H1 (cell line): ENCODE data around the gene CDH12. TPM values are rescaled to one million over a fixed set of nuclear protein-coding genes. Genes with fewer than 3 reads are reported as not detected.

Experiments used
- CTCF ChIA-PET: fragments of 300-600 bp; sonication (Branson Sonifier 250); formaldehyde crosslinking; loops from one replicate; lab custom pipeline; 2021; ENCODE audit not compliant: partially characterized antibody; lab: Charles Lee
- POLR2A ChIA-PET: fragments of 300-600 bp; sonication (Branson Sonifier 250); formaldehyde crosslinking; loops from one replicate; lab custom pipeline; 2021; ENCODE audit warnings: inconsistent platforms; ENCODE audit not compliant: partially characterized antibody; lab: Charles Lee
- DNase-seq, 2 experiments: peaks; one replicate each; pipeline versions ENCODE4 v3.0.0 to v3.0.0-alpha.2; 2010 to 2022; ENCODE audit warnings: low spot score in 2 of 2, low read depth in 1 of 2, mixed read lengths in 1 of 2
- FAIRE-seq: peaks from 2 replicates; lab custom pipeline; 2011; peaks lifted over from hg19 to GRCh38; lab: Jason Lieb, UNC
- H2AFZ ChIP-seq: 2 replicates; pipeline ENCODE4 v1.8.1; 2012; ENCODE audit warnings: low read length, inconsistent platforms
- H2AK5ac ChIP-seq: 2 replicates; pipeline ENCODE4 v1.6.1; 2013; ENCODE audit warnings: low read depth, low read length
- H2BK120ac ChIP-seq: replicated peaks from 2 replicates; pipeline ENCODE3; 2013; ENCODE audit warnings: low read depth, low read length, inconsistent platforms
- H2BK12ac ChIP-seq: 2 replicates; pipeline ENCODE4 v1.6.1; 2013; ENCODE audit warnings: low read depth, low read length
- H2BK15ac ChIP-seq: 2 replicates; pipeline ENCODE4 v1.6.1; 2013; ENCODE audit warnings: low read length
- H2BK20ac ChIP-seq: 2 replicates; pipeline ENCODE4 v1.6.1; 2013; ENCODE audit warnings: low read length
- H2BK5ac ChIP-seq: 2 replicates; pipeline ENCODE4 v1.6.1; 2013; ENCODE audit warnings: low read depth, low read length
- H3K14ac ChIP-seq: 2 replicates; pipeline ENCODE4 v1.6.1; 2013; ENCODE audit warnings: inconsistent platforms; ENCODE audit not compliant: insufficient read length
- H3K18ac ChIP-seq: 2 replicates; pipeline ENCODE4 v1.6.1; 2013; ENCODE audit warnings: low read length; ENCODE audit errors: extremely low read depth
- H3K23ac ChIP-seq: 2 replicates; pipeline ENCODE4 v1.6.1; 2013; ENCODE audit warnings: inconsistent platforms; ENCODE audit not compliant: insufficient read length
- H3K23me2 ChIP-seq: 2 replicates; pipeline ENCODE4 v1.6.1; 2013; ENCODE audit warnings: low read depth, low read length
- H3K27ac ChIP-seq: 2 replicates; pipeline ENCODE4 v1.6.1; 2011; ENCODE audit warnings: low read depth, low read length, inconsistent platforms
- H3K27me3 ChIP-seq, 4 experiments: replicated peaks in 1 of 4; 1 replicate in 1 of 4; 2 replicates in 3 of 4; pipeline versions ENCODE4 v1.6.1 to v1.8.1; 2011 to 2013; ENCODE audit warnings: low read length in 3 of 4, mild to moderate bottlenecking in 3 of 4, inconsistent platforms in 2 of 4, mixed read lengths in 2 of 4, moderate library complexity in 1 of 4; ENCODE audit not compliant: control insufficient read depth in 3 of 4, insufficient read depth in 3 of 4; ENCODE audit errors: extremely low read depth in 1 of 4
- H3K36me3 ChIP-seq, 4 experiments: 2 replicates each; pipeline versions ENCODE4 v1.6.1 to v1.8.1; 2011 to 2013; ENCODE audit warnings: mild to moderate bottlenecking in 4 of 4, low read length in 3 of 4, moderate library complexity in 2 of 4, control low read depth in 1 of 4, inconsistent platforms in 1 of 4; ENCODE audit not compliant: insufficient read depth in 4 of 4, control insufficient read depth in 2 of 4
- H3K4ac ChIP-seq: replicated peaks from 2 replicates; pipeline ENCODE3; 2013; ENCODE audit warnings: low read length, low read depth, mixed read lengths, inconsistent platforms; ENCODE audit not compliant: insufficient read length
- H3K4me1 ChIP-seq, 4 experiments: replicated peaks in 1 of 4; 1 replicate in 1 of 4; 2 replicates in 3 of 4; pipeline versions ENCODE4 v1.6.1 to v1.8.1; 2011 to 2013; ENCODE audit warnings: low read length in 3 of 4, inconsistent platforms in 2 of 4, mixed read lengths in 1 of 4; ENCODE audit not compliant: insufficient read depth in 4 of 4, control insufficient read depth in 3 of 4
- H3K4me2 ChIP-seq, 2 experiments: 2 replicates each; pipeline versions ENCODE4 v1.6.1 to v1.8.1; 2011 to 2013; ENCODE audit warnings: low read depth in 2 of 2, low read length in 2 of 2, control low read depth in 1 of 2, inconsistent platforms in 1 of 2, mild to moderate bottlenecking in 1 of 2; ENCODE audit not compliant: insufficient read depth in 1 of 2
- H3K4me3 ChIP-seq, 4 experiments: fragments of 200-600, 300-600 bp in 1 of 4; sonication (generic), shearing (Covaris generic), sonication (Bioruptor Twin) in 1 of 4; 2 replicates each; pipeline versions ENCODE4 v1.5.1 to v1.8.1; 2011 to 2016; ENCODE audit warnings: low read length in 4 of 4, low read depth in 3 of 4, control low read depth in 2 of 4, inconsistent platforms in 2 of 4, mild to moderate bottlenecking in 2 of 4, mixed read lengths in 1 of 4, moderate library complexity in 1 of 4; ENCODE audit not compliant: insufficient read depth in 2 of 4; ENCODE audit errors: extremely low read depth in 1 of 4
- H3K56ac ChIP-seq: replicated peaks from 2 replicates; pipeline ENCODE3; 2013; ENCODE audit warnings: low read depth, mild to moderate bottlenecking, mixed read lengths, low read length, inconsistent platforms; ENCODE audit not compliant: insufficient read length
- H3K79me1 ChIP-seq: 2 replicates; pipeline ENCODE4 v1.6.1; 2013; ENCODE audit warnings: low read depth, low read length, control low read depth
- H3K79me2 ChIP-seq, 2 experiments: 2 replicates each; pipeline versions ENCODE4 v1.6.1 to v1.8.1; 2012 to 2013; ENCODE audit warnings: low read length in 2 of 2, mild to moderate bottlenecking in 2 of 2, inconsistent platforms in 1 of 2; ENCODE audit not compliant: insufficient read depth in 2 of 2, control insufficient read depth in 1 of 2
- H3K9ac ChIP-seq, 4 experiments: replicated peaks in 1 of 4; 1 replicate in 1 of 4; 2 replicates in 3 of 4; pipeline versions ENCODE4 v1.6.1 to v1.8.1; 2011 to 2013; ENCODE audit warnings: low read depth in 3 of 4, low read length in 3 of 4, control low read depth in 2 of 4, mild to moderate bottlenecking in 2 of 4, moderate library complexity in 2 of 4, inconsistent platforms in 1 of 4; ENCODE audit errors: extremely low read depth in 1 of 4
- H3K9me3 ChIP-seq, 2 experiments: 2 replicates each; pipeline versions ENCODE4 v1.6.1 to v1.8.1; 2012 to 2013; ENCODE audit warnings: mild to moderate bottlenecking in 2 of 2, moderate library complexity in 2 of 2, control low read depth in 1 of 2, inconsistent platforms in 1 of 2, low read depth in 1 of 2, low read length in 1 of 2, mixed read lengths in 1 of 2; ENCODE audit not compliant: insufficient read depth in 2 of 2
- H4K20me1 ChIP-seq, 2 experiments: replicated peaks in 1 of 2; 2 replicates each; pipeline versions ENCODE3 to v1.8.1; 2011 to 2013; ENCODE audit warnings: inconsistent platforms in 2 of 2, low read length in 2 of 2, mild to moderate bottlenecking in 1 of 2; ENCODE audit not compliant: insufficient read depth in 2 of 2, control insufficient read depth in 1 of 2
- H4K5ac ChIP-seq: 2 replicates; pipeline ENCODE4 v1.6.1; 2013; ENCODE audit warnings: low read length, low read depth, mixed read lengths, inconsistent platforms; ENCODE audit not compliant: insufficient read length
- H4K8ac ChIP-seq: 2 replicates; pipeline ENCODE4 v1.8.0; 2013; ENCODE audit warnings: mild to moderate bottlenecking, moderate library complexity, low read length, inconsistent platforms; ENCODE audit not compliant: insufficient read depth; ENCODE audit errors: extremely low read depth
- H4K91ac ChIP-seq: replicated peaks from 2 replicates; pipeline ENCODE3; 2013; ENCODE audit warnings: low read length, mixed read lengths, inconsistent platforms; ENCODE audit not compliant: insufficient read length
- BRCA1 ChIP-seq: IDR thresholded peaks from 2 replicates; pipeline ENCODE4 v1.6.1; 2012; ENCODE audit warnings: low read depth, low read length, improper control_type of control experiment
- CEBPB ChIP-seq: IDR thresholded peaks from 2 replicates; pipeline ENCODE4 v1.6.1; 2012; ENCODE audit warnings: low read depth, low read length
- CHD1 ChIP-seq: IDR thresholded peaks from 2 replicates; pipeline ENCODE4 v1.6.1; 2012; ENCODE audit warnings: low read depth, low read length, improper control_type of control experiment
- CHD2 ChIP-seq: IDR thresholded peaks from 2 replicates; pipeline ENCODE4 v1.6.1; 2012; ENCODE audit warnings: low read length, improper control_type of control experiment
- JUND ChIP-seq: IDR thresholded peaks from 2 replicates; pipeline ENCODE4 v1.6.1; 2011; ENCODE audit warnings: mild to moderate bottlenecking, improper control_type of control experiment, low read length
- MAFK ChIP-seq: IDR thresholded peaks from 2 replicates; pipeline ENCODE4 v1.6.1; 2012; ENCODE audit warnings: low read depth, mild to moderate bottlenecking, improper control_type of control experiment, low read length
- SIX5 ChIP-seq: IDR thresholded peaks from 2 replicates; pipeline ENCODE4 v1.6.1; 2011; ENCODE audit warnings: mild to moderate bottlenecking, low read depth, low read length
- TBP ChIP-seq: IDR thresholded peaks from 2 replicates; pipeline ENCODE4 v1.6.1; 2011; ENCODE audit warnings: low read depth, low read length, improper control_type of control experiment
- TCF12 ChIP-seq: IDR thresholded peaks from 2 replicates; pipeline ENCODE4 v1.6.1; 2011; ENCODE audit warnings: low read depth, mild to moderate bottlenecking, low read length
- polyA plus RNA-seq, 7 experiments: library from polyadenylated mRNA; depleted of rRNA in 3 of 7; stranded (reverse) in 5 of 7; unstranded in 2 of 7; fragments of >200 nt in 5 of 7; fragments of 200-250 nt in 2 of 7; gene quantifications; 1 replicate in 5 of 7; 2 replicates in 1 of 7; 4 replicates in 1 of 7; pipeline versions ENCODE4 v1.2.1 to v1.2.3, GENCODE V29; 2011 to 2013; ENCODE audit warnings: missing spikeins in 2 of 7, mixed read lengths in 2 of 7
- total RNA-seq: library from RNA; stranded (reverse); fragmentation: NEBNext Ultra II Directional; extraction: Animal tissue kit (Norgen Biotek cat#: 25700); gene quantifications from 2 replicates; pipeline ENCODE4 v1.2.1, GENCODE V29; 2021

Gene CDH12
- total and polyA plus RNA-seq, 2 of the 8 experiments (the other 6 are each of a cell fraction or from before 2014, with no cell fraction given), result 0.03 TPM; not detected in 1

- Histone ChIP-seq H3K14ac (no peak overlapping the region), H2BK15ac (no peak overlapping the region), H2BK20ac (no peak overlapping the region), H3K4me2 (no peak overlapping the region), H3K79me1 (no peaks in the 10 kb centered on the region), H3K18ac (no peak overlapping the region), H4K8ac (no peak overlapping the region), H3K4me3 (no peak overlapping the region), H2BK12ac (no peak overlapping the region), H3K79me2 (no peaks in the 10 kb centered on the region), H3K4me1 (peaks cover 0 to 4% (median 1%) of the 10 kb centered on the region in 4 experiments; a peak in 2 of 7 replicates), H3K27me3 (no peaks in the 10 kb centered on the region), H2AFZ (no peak overlapping the region), H2AK5ac (no peak overlapping the region), H3K23ac (no peak overlapping the region), H3K36me3 (no peaks in the 10 kb centered on the region), H4K91ac (no peak overlapping the region), H3K27ac (no peak overlapping the region), H3K4ac (no peak overlapping the region), H3K9ac (no peak overlapping the region), H3K23me2 (no peaks in the 10 kb centered on the region), H3K9me3 (no peaks in the 10 kb centered on the region), H2BK120ac (no peak overlapping the region), H3K56ac (no peak overlapping the region), H2BK5ac (no peak overlapping the region), H4K5ac (no peak overlapping the region), H4K20me1 (no peaks in the 10 kb centered on the region)
- FAIRE-seq, result no peak
- TF ChIP-seq CHD2 (no peak), SIX5 (no peak), TCF12 (no peak), CEBPB (no peak), BRCA1 (no peak), JUND (no peak), MAFK (no peak), TBP (no peak), CHD1 (no peak)
- no peak for DNase-seq
- ChIA-PET CTCF (no interaction called here), POLR2A (no interaction called here)
Measured at GRCh38 chr5:22109315-22109714, 743.8 kb downstream of the CDH12 start.
